CD4-positive, alpha-beta T cell (primary cell): ENCODE results near the gene KIF11. TPM values are rescaled to one million over a fixed set of nuclear protein-coding genes. Genes with fewer than 3 reads are reported as not detected.

ENCODE experiments used
- ATAC-seq: fragments of 200-7000 bp; cut with Tn5 transposase; one replicate; pipeline ENCODE4 v1.10.0; 2022; ENCODE audit warnings: mild to moderate bottlenecking; ENCODE audit not compliant: poor library complexity
- CTCF ChIA-PET: fragments of 350-600 bp; sonication (Branson Sonifier 250); formaldehyde crosslinking; loops from one replicate; lab custom pipeline; 2021; ENCODE audit warnings: antibody characterized with exemption, inconsistent platforms; lab: Charles Lee
- POLR2A ChIA-PET: fragments of 350-600 bp; sonication (Branson Sonifier 250); formaldehyde crosslinking; loops from one replicate; lab custom pipeline; 2021; ENCODE audit warnings: antibody characterized with exemption, inconsistent platforms; lab: Charles Lee
- DNase-seq, 14 experiments: peaks; one replicate each; pipeline ENCODE4 v3.0.0-alpha.2; 2013 to 2020; ENCODE audit warnings: mixed read lengths in 2 of 14
- H3K27ac ChIP-seq, 2 donors: one replicate each; pipeline versions ENCODE4 v1.5.1 to v1.7.0; 2013; ENCODE audit warnings: low read length in 2 of 2, low read depth in 1 of 2, mild to moderate bottlenecking in 1 of 2
- H3K27me3 ChIP-seq, 2 experiments: 1 replicate in 1 of 2; 2 replicates in 1 of 2; pipeline versions ENCODE4 v1.6.1 to v1.7.0; 2013; ENCODE audit warnings: low read length in 2 of 2, control low read depth in 1 of 2, mild to moderate bottlenecking in 1 of 2, moderate library complexity in 1 of 2; ENCODE audit not compliant: insufficient read depth in 2 of 2, control insufficient read depth in 1 of 2
- H3K36me3 ChIP-seq: one replicate; pipeline ENCODE4 v1.6.1; 2013; ENCODE audit warnings: low read length, control low read depth; ENCODE audit not compliant: insufficient read depth
- H3K4me1 ChIP-seq: one replicate; pipeline ENCODE4 v1.6.1; 2013; ENCODE audit warnings: low read length, control low read depth; ENCODE audit not compliant: insufficient read depth
- H3K4me3 ChIP-seq: one replicate; pipeline ENCODE4 v1.5.1; 2013; ENCODE audit warnings: mild to moderate bottlenecking, low read length, moderate library complexity
- H3K9me3 ChIP-seq, 2 experiments: 1 replicate in 1 of 2; 2 replicates in 1 of 2; pipeline versions ENCODE4 v1.6.1 to v1.7.0; 2013; ENCODE audit warnings: low read length in 2 of 2, mild to moderate bottlenecking in 2 of 2, control low read depth in 1 of 2, moderate library complexity in 1 of 2; ENCODE audit not compliant: control insufficient read depth in 1 of 2, insufficient read depth in 1 of 2
- H3K27ac Mint-ChIP-seq: one replicate; pipeline ENCODE4 v1.8.0; 2020; ENCODE audit warnings: mixed read lengths
- H3K27me3 Mint-ChIP-seq: one replicate; pipeline ENCODE4 v1.8.0; 2021; ENCODE audit warnings: mixed read lengths
- H3K36me3 Mint-ChIP-seq: one replicate; pipeline ENCODE4 v1.8.0; 2021; ENCODE audit warnings: low read depth, mixed read lengths
- H3K4me1 Mint-ChIP-seq: one replicate; pipeline ENCODE4 v1.8.0; 2021; ENCODE audit warnings: low read depth, mixed read lengths
- H3K4me3 Mint-ChIP-seq: one replicate; pipeline ENCODE4 v1.8.0; 2020; ENCODE audit warnings: mild to moderate bottlenecking, mixed read lengths
- H3K9me3 Mint-ChIP-seq: one replicate; pipeline ENCODE4 v1.8.0; 2020; ENCODE audit warnings: mixed read lengths
- CTCF ChIP-seq: fragments of 200-600 bp; IDR thresholded peaks from one replicate; pipeline ENCODE4 v1.8.0; 2022; ENCODE audit warnings: antibody characterized with exemption, mild to moderate bottlenecking
- intact Hi-C, 2 experiments: fragments of 100-400 bp; cut with DNase I in 1 of 2; cut with micrococcal nuclease in 1 of 2; formaldehyde crosslinking; loops; one replicate each; pipeline versions ENCODE4 v1.15.1 to v1.9.0; 2023 to 2025; cut with DNase I, micrococcal nuclease
- polyA plus RNA-seq, 2 donors: library from polyadenylated mRNA; unstranded; fragments of 120-200 nt; gene quantifications; one replicate each; pipeline ENCODE4 v1.2.1, GENCODE V29; 2013
- total RNA-seq, 174 experiments: library from RNA in 2 of 174; stranded (reverse) in 2 of 174; gene quantifications; one replicate each; pipeline ENCODE4 v1.2.3 and lab custom pipeline; 2021 to 2026

The KIF11 gene
- total RNA-seq (under 1 TPM; 0.38 to 0.47 TPM), total RNA-seq (lab: John Stamatoyannopoulos, UW) (0.73 to 236 (median 6.8) reads per million in 172 experiments)
- polyA plus RNA-seq (2013, experiment 1 of 2): 2.3 TPM
- polyA plus RNA-seq (2013, experiment 2 of 2): 4.0 TPM

DNA sequence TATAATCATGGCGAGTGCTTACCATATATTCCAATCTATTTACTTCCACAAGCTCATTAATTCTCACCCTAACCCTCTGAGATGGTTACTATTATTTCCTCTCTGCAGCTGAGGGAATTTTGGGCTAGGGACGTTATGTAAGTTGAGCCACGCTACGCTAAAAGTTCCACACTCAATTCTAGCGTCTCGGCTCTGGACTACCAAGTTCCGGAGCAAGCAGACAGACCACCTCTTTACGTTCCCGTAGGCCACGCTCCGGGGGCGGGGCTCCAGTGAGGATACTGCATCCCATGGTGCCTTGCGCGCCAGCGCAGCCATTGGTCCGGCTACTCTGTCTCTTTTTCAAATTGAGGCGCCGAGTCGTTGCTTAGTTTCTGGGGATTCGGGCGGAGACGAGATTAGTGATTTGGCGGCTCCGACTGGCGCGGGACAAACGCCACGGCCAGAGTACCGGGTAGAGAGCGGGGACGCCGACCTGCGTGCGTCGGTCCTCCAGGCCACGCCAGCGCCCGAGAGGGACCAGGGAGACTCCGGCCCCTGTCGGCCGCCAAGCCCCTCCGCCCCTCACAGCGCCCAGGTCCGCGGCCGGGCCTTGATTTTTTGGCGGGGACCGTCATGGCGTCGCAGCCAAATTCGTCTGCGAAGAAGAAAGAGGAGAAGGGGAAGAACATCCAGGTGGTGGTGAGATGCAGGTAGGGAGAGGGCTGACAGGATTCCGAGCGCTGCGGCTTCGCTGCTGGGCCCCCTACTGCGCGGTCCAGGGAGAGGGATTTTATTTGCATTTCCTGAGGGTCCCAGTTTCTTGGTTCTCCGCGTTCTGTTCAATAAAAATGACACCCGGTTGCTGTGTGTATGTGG, at the start of gene KIF11:
Gene KIF11, plus strand, starts transcription at position 370 of the 858 bp plus-strand sequence. Its CDS starts 246 bp downstream, at position 616.
- POLR2A ChIA-PET: interaction anchor here (0.6 to 3.7 kb wide), 6 partner anchors 16 to 1431 kb away, joined by 3 to 103 read pairs (median 12); partner anchors contain the start of genes CPEB3, EXOC6, IDE and MARCHF5
- Mint-ChIP-seq H3K27ac (peak within 1 kb of the TSS; percentile 99), H3K9me3 (no peaks in the 10 kb centered on the region), H3K4me3 (peak within 1 kb of the TSS; percentile 99), H3K27me3 (no peaks in the 10 kb centered on the region), H3K4me1 (peaks cover 29% of the 10 kb centered on the region), H3K36me3 (peaks cover 7% of the 10 kb centered on the region)
- intact Hi-C loops: loop anchor here (2.0 to 10.0 kb wide), 6 partner anchors 254 to 1772 kb away; partner anchors contain the start of genes CEP55 (in 1 of the 2), CPEB3 (in 1 of the 2), EXOC6 (in 1 of the 2) and FRA10AC1 (in 1 of the 2)
- Histone ChIP-seq H3K27me3 (no peaks in the 10 kb centered on the region), H3K4me3 (peak within 1 kb of the TSS; percentile 75), H3K27ac (peak within 1 kb of the TSS; percentile 84 to 89), H3K4me1 (peaks cover 38% of the 10 kb centered on the region), H3K36me3 (no peaks in the 10 kb centered on the region), H3K9me3 (no peaks in the 10 kb centered on the region)
- TF ChIP-seq CTCF: no peak
- DNase-seq (peak; percentile 91 to 98 (median 96)), ATAC-seq (peak; percentile 81)
- CTCF ChIA-PET: interaction anchor here (1.1 to 3.5 kb wide), 2 partner anchors 19 to 76 kb away, joined by 3 to 30 read pairs; partner anchors contain the start of gene IDE

DNA sequence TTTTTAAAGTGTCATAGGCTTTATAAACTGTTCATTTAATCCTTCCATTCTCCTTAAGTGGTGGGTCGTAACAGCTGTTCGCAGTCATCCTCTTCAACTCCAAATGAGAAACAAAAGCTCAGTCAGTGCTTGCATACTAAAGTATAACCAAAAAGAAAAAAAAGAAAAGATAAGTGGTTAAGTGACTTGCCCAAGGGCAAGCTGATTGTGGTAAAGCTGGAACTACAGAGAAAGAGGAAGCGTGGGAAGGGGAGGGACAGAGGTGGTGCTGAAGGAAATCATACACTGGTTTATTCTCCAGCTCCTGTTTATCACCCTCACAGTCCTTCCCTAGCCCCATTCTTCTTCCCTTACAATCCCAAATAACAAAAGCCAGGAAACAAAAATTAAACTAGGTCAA, 48.6 kb upstream of the KIF11 start:
- no peaks in the 10 kb centered on the region for H3K27me3 ChIP-seq
- Mint-ChIP-seq H3K4me3 (peak overlapping the region; percentile 23), H3K27me3 (no peaks in the 10 kb centered on the region), H3K9me3 (no peaks in the 10 kb centered on the region), H3K27ac (no peak overlapping the region), H3K4me1 (peaks cover 28% of the 10 kb centered on the region), H3K36me3 (peaks cover 14% of the 10 kb centered on the region)
- ATAC-seq (peak; percentile 46), DNase-seq (peak in 4 of 14 experiments; percentile 15 to 23 (median 16))
- H3K36me3 ChIP-seq: peaks cover 11% of the 10 kb centered on the region
- no peak overlapping the region for H3K27ac ChIP-seq
- no peaks in the 10 kb centered on the region for H3K9me3 ChIP-seq
- CTCF ChIA-PET: interaction anchor here (1.0 kb wide), 1 partner anchor 30 kb away, joined by 3 read pairs; the partner anchor contains the start of gene IDE
- H3K4me1 ChIP-seq: peaks cover 3% of the 10 kb centered on the region
- intact Hi-C loops: no loop called here
- no peak overlapping the region for H3K4me3 ChIP-seq
- no peak for TF ChIP-seq CTCF
- POLR2A ChIA-PET: interaction anchor here (0.8 to 2.9 kb wide), 4 partner anchors 10 to 29 kb away, joined by 4 to 8 read pairs (median 4); partner anchors contain the start of gene IDE

DNA sequence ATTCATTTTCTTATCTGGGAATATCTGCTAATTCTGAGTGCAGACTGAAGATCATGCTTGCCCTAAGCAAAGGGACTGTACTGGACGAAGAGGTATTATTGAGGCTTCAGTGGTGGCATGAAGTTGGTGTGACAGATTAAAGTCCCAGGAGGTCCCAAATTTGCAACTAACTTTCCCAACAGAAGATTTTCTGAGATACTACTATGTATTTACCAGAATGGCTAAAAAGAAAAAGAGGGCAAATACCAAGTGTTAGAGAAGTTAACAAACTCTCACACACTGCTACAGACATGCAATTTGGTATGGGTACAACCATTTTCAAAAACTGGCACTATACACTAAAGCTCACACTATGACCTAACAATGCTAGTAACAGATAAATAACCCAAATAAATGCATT, 47.4 kb upstream of the KIF11 start:
- H3K27ac Mint-ChIP-seq: no peak overlapping the region
- Histone ChIP-seq H3K27me3 (no peaks in the 10 kb centered on the region), H3K4me3 (no peak overlapping the region), H3K9me3 (no peaks in the 10 kb centered on the region), H3K4me1 (peaks cover 3% of the 10 kb centered on the region), H3K27ac (no peak overlapping the region), H3K36me3 (peaks cover 9% of the 10 kb centered on the region)
- H3K27me3 Mint-ChIP-seq: no peaks in the 10 kb centered on the region
- TF ChIP-seq CTCF: no peak
- H3K4me3 Mint-ChIP-seq: no peak overlapping the region
- ChIA-PET CTCF (interaction anchor here (0.9 kb wide), 1 partner anchor 31 kb away, joined by 3 read pairs; no protein-coding TSS in a partner anchor), POLR2A (interaction anchor here (2.9 kb wide), 1 partner anchor 28 kb away, joined by 8 read pairs; the partner anchor contains the start of gene IDE)
- peaks cover 20% of the 10 kb centered on the region for H3K36me3 Mint-ChIP-seq
- intact Hi-C loops: no loop called here
- H3K4me1 Mint-ChIP-seq: peaks cover 28% of the 10 kb centered on the region
- H3K9me3 Mint-ChIP-seq: no peaks in the 10 kb centered on the region
- ATAC-seq: no peak
- no peak for DNase-seq
